Erythroblast (primary cell): Measurements from ENCODE around the gene C5orf22.

Experiments
- GATA1 ChIP-seq: IDR thresholded peaks from 2 replicates; pipeline ENCODE4 v1.6.1; 2011; ENCODE audit warnings: low read depth, mild to moderate bottlenecking, control low read depth, low read length, moderate library complexity
- POLR2A ChIP-seq: IDR thresholded peaks from 2 replicates; pipeline ENCODE4 v1.6.1; 2011; ENCODE audit warnings: mild to moderate bottlenecking, low read length

DNA sequence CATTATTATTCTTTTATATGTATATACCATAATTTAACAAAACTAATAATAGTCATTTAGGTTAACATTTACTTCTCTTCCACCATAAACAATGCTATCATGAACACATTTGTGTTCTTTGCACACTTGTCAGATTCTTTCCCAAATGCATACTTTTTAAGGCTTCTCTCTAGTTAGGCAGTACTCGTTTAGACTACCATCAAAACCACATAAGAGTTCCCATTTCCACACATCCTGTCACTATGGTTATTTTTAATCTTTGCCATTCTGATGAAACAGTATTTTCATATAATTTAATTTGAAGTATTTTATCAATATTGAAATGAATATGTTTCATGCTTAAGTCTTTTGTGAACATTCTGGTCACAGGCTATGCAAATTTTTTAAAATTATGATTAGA is 15.3 kb upstream of the C5orf22 start:
- TF ChIP-seq POLR2A = no peak
- no peak for TF ChIP-seq GATA1
